Neutrophil (primary cell): ENCODE data around the gene NDUFB5.

ENCODE experiments used
- H3K27ac ChIP-seq: fragments of 200-600 bp; sonication (generic); 2 replicates; pipeline ENCODE4 v1.5.1; 2016; ENCODE audit warnings: mild to moderate bottlenecking, moderate library complexity
- H3K27me3 ChIP-seq: fragments of 200-600 bp; sonication (generic); 2 replicates; pipeline ENCODE4 v1.6.0; 2016; ENCODE audit warnings: mild to moderate bottlenecking
- H3K36me3 ChIP-seq: fragments of 200-600 bp; sonication (generic); 2 replicates; pipeline ENCODE4 v1.5.1; 2017
- H3K4me1 ChIP-seq, 2 experiments: fragments of 200-600 bp in 1 of 2; sonication (generic) in 1 of 2; 1 replicate in 1 of 2; 2 replicates in 1 of 2; pipeline versions ENCODE4 v1.5.1 to v1.6.1; 2013 to 2016; ENCODE audit warnings: low read depth in 1 of 2, low read length in 1 of 2, mild to moderate bottlenecking in 1 of 2, moderate library complexity in 1 of 2; ENCODE audit not compliant: control insufficient read depth in 1 of 2, insufficient read depth in 1 of 2
- H3K4me3 ChIP-seq, 2 experiments: fragments of 200-600 bp in 1 of 2; sonication (generic) in 1 of 2; 1 replicate in 1 of 2; 2 replicates in 1 of 2; pipeline ENCODE4 v1.5.1; 2013 to 2016; ENCODE audit warnings: low read depth in 1 of 2, low read length in 1 of 2, mild to moderate bottlenecking in 1 of 2, moderate library complexity in 1 of 2
- H3K9me3 ChIP-seq: fragments of 200-600 bp; sonication (generic); 2 replicates; pipeline ENCODE4 v1.5.1; 2016
- CTCF ChIP-seq: fragments of 200-600 bp; sonication (generic); IDR thresholded peaks from 2 replicates; pipeline ENCODE4 v1.5.1; 2016; ENCODE audit warnings: antibody characterized with exemption

The NDUFB5 gene

DNA sequence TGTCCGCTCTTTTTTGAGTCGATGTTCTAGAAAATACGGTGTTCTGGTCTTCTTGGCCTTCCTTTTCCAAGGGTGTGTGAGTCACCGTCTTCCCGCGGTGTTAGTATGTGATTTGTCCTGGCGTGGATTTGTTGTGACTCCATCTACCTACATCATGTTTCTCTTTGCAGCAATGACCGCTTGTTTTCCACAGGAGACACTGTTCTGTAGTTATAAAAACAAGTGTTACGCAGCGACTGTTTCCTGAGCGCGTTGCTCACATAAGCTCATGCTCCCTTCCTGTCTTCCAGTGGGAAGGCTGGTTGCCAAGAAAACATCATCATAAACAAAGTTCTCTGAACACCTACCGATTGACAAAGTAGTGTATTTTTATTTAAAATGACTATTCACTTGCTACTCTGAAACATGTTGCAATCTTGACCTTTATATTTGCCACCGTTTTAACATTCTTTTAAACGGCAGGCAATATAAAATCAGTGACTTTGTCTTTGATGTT, 67.2 kb downstream of the NDUFB5 start:
- H3K36me3 ChIP-seq = no peaks in the 10 kb centered on the region
- H3K27ac ChIP-seq = no peak overlapping the region
- H3K4me1 ChIP-seq = no peaks in the 10 kb centered on the region
- H3K9me3 ChIP-seq = no peaks in the 10 kb centered on the region
- no peak for TF ChIP-seq CTCF
- H3K27me3 ChIP-seq = no peaks in the 10 kb centered on the region
- H3K4me3 ChIP-seq = no peak overlapping the region

DNA sequence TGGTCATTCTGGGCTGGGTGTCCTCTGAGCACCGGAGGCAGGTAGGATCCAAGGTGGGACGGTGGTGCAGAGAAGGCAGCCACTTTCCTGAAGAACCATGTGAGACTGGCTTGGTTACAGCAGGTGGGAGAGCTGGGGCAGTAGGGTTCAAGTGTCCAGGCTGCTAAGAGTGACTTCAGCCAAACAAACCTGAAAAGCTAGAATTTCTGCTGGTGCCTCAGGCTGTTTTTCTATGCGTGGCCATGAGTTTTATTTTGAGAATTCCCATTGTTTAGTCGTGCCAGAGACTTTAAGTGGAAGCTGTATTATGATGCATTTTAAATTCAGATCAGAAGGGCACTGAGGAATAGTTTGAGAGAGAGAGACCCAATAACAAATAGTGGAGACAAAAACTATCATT, 68.3 kb downstream of the NDUFB5 start:
- no peaks in the 10 kb centered on the region for H3K36me3 ChIP-seq
- no peaks in the 10 kb centered on the region for H3K9me3 ChIP-seq
- H3K4me3 ChIP-seq = no peak overlapping the region
- no peaks in the 10 kb centered on the region for H3K4me1 ChIP-seq
- no peaks in the 10 kb centered on the region for H3K27me3 ChIP-seq
- H3K27ac ChIP-seq = no peak overlapping the region
- TF ChIP-seq CTCF = no peak

- no peak for TF ChIP-seq CTCF
- no peaks in the 10 kb centered on the region for H3K27me3 ChIP-seq
- H3K9me3 ChIP-seq = no peaks in the 10 kb centered on the region
- no peak overlapping the region for H3K27ac ChIP-seq
- no peaks in the 10 kb centered on the region for H3K4me1 ChIP-seq
- no peak overlapping the region for H3K4me3 ChIP-seq
- no peaks in the 10 kb centered on the region for H3K36me3 ChIP-seq
Measured at GRCh38 chr3:179673523-179673922, 68.9 kb downstream of the NDUFB5 start.

GRCh38 chr3:179676081-179676480, 71.5 kb downstream of the NDUFB5 start:
- Histone ChIP-seq H3K4me1 (no peaks in the 10 kb centered on the region), H3K9me3 (no peaks in the 10 kb centered on the region), H3K27ac (no peak overlapping the region), H3K36me3 (no peaks in the 10 kb centered on the region), H3K4me3 (no peak overlapping the region), H3K27me3 (no peaks in the 10 kb centered on the region)
- no peak for TF ChIP-seq CTCF
